Measurements from ENCODE around the gene B3GALNT2.

DNA sequence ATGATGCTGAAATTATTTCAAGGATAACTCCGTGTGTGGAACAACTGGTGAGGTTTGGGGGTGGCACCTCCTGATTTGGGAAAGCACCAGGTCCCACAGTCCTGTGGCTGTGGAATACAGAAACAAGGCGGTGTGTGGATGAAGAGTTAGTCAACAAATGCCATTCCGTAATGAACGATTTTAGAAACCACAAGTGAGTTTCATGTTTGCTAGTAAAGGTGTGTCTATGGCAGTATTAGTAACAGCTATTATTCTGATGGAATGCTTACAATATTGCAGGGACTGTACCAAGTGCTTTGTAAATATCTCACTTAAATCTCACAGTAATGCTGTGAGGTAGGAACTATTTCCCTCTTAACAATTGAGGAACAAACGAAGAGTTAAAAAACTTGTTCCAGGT, 53.8 kb downstream of the B3GALNT2 start:
- TF ChIP-seq, protein P1, sequence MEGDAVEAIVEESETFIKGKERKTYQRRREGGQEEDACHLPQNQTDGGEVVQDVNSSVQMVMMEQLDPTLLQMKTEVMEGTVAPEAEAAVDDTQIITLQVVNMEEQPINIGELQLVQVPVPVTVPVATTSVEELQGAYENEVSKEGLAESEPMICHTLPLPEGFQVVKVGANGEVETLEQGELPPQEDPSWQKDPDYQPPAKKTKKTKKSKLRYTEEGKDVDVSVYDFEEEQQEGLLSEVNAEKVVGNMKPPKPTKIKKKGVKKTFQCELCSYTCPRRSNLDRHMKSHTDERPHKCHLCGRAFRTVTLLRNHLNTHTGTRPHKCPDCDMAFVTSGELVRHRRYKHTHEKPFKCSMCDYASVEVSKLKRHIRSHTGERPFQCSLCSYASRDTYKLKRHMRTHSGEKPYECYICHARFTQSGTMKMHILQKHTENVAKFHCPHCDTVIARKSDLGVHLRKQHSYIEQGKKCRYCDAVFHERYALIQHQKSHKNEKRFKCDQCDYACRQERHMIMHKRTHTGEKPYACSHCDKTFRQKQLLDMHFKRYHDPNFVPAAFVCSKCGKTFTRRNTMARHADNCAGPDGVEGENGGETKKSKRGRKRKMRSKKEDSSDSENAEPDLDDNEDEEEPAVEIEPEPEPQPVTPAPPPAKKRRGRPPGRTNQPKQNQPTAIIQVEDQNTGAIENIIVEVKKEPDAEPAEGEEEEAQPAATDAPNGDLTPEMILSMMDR (IDR thresholded peaks at IDR 0.05; ENCODE audit: insufficient read depth, low read length, poor library complexity, severe bottlenecking) = no peak
- no peak for TF ChIP-seq EZH2phosphoT487 (conservative IDR thresholded peaks at IDR 0.05; ENCODE audit: low read length)
